Loucy (cell line): Measurements from ENCODE around the gene ANKRD39.

Source experiments
- H2AFZ ChIP-seq: fragments of 200-600 bp; sonication (generic); 2 replicates; pipeline ENCODE4 v1.6.0; 2016; ENCODE audit warnings: antibody characterized with exemption, mild to moderate bottlenecking, low read length, moderate library complexity
- H3F3A ChIP-seq: fragments of 200-600 bp; 2 replicates; pipeline ENCODE4 v1.6.0; 2016; ENCODE audit warnings: antibody characterized with exemption, low read depth, mild to moderate bottlenecking
- H3K27me3 ChIP-seq: fragments of 200-600 bp; sonication (generic); 2 replicates; pipeline ENCODE4 v1.6.1; 2014; ENCODE audit warnings: low read length, mild to moderate bottlenecking; ENCODE audit not compliant: insufficient read depth, poor library complexity, severe bottlenecking
- H3K36me3 ChIP-seq: fragments of 200-600 bp; sonication (generic); 2 replicates; pipeline ENCODE4 v1.6.1; 2016; ENCODE audit warnings: low read length; ENCODE audit not compliant: insufficient read depth
- H3K4me1 ChIP-seq: fragments of 200-600 bp; sonication (generic); 2 replicates; pipeline ENCODE4 v1.5.1; 2014; ENCODE audit warnings: low read length, mild to moderate bottlenecking; ENCODE audit not compliant: insufficient read depth, poor library complexity, severe bottlenecking
- H3K4me2 ChIP-seq: fragments of 200-600 bp; sonication (generic); 2 replicates; pipeline ENCODE4 v1.6.0; 2014; ENCODE audit warnings: antibody characterized with exemption, low read length, low read depth, mild to moderate bottlenecking; ENCODE audit not compliant: poor library complexity, severe bottlenecking
- H3K4me3 ChIP-seq: fragments of 200-600 bp; sonication (generic); 2 replicates; pipeline ENCODE4 v1.5.1; 2014; ENCODE audit warnings: low read length, mild to moderate bottlenecking, mixed read lengths; ENCODE audit not compliant: poor library complexity, severe bottlenecking
- H3K79me2 ChIP-seq: fragments of 200-600 bp; sonication (generic); 2 replicates; pipeline ENCODE4 v1.6.1; 2014; ENCODE audit warnings: low read length; ENCODE audit not compliant: insufficient read depth
- H3K9ac ChIP-seq: fragments of 200-600 bp; sonication (generic); 2 replicates; pipeline ENCODE4 v1.6.0; 2014; ENCODE audit warnings: mild to moderate bottlenecking, low read depth, low read length, moderate library complexity; ENCODE audit not compliant: poor library complexity, severe bottlenecking
- H3K9me2 ChIP-seq: fragments of 200-600 bp; sonication (generic); replicated peaks from 2 replicates; pipeline ENCODE4 v1.6.1; 2016; ENCODE audit warnings: low read depth, low read length, mixed read lengths
- H3K9me3 ChIP-seq: fragments of 200-600 bp; sonication (generic); 2 replicates; pipeline ENCODE4 v1.6.1; 2014; ENCODE audit warnings: mild to moderate bottlenecking, antibody characterized with exemption, low read length, low read depth; ENCODE audit not compliant: insufficient read depth
- H4K20me1 ChIP-seq: fragments of 200-600 bp; sonication (generic); 2 replicates; pipeline ENCODE4 v1.6.0; 2014; ENCODE audit warnings: antibody characterized with exemption, low read length, mild to moderate bottlenecking; ENCODE audit not compliant: insufficient read depth, poor library complexity, severe bottlenecking
- EZH2phosphoT487 ChIP-seq: fragments of 200-600 bp; IDR thresholded peaks from 2 replicates; pipeline ENCODE4 v1.6.1; 2018; ENCODE audit warnings: antibody characterized with exemption, mild to moderate bottlenecking, moderate library complexity, borderline replicate concordance
- TF ChIP-seq, protein P1 (sequence below): fragments of 200-600 bp; sonication (generic); conservative IDR thresholded peaks from 2 replicates; pipeline ENCODE4 v1.5.1; 2014; ENCODE audit warnings: mild to moderate bottlenecking, antibody characterized with exemption, low read length

The ANKRD39 gene

DNA sequence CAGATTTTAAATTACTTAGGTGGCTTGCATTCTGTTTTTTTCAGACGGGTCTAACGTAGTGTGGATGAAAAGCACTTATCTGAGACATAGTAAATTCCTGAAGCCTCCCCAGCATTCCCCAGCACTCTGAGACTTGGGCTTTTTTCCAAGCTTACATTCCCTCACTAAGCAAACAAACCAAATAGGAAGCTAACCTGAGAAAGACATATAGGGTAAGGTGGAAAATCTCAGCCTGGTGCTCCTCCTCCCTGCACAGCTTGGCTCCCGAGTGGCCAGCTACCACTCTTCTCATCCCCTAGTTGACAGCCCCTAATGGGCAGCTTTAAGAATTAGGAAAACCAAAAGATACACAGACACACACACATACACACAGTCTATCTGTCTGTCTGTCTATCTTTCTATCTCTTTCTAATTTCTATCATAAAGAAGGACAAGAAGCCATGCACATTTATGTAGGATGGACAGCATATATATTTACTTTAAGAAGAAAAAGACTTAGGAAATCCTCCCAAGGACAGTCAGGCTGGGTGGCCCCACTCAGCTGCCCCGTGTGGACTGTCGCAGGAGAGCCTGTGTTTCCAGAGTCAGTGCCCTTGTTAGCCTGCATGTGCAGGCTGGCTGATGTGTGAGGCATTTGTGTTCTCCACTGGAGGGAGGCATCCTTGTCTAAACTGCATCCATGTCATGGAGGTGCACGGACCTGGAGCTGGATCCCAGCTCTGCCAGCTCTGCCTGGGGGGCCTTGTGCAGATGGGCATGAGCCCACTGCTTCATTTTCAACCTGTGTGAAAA lies 33.5 kb downstream of the ANKRD39 start:
- Histone ChIP-seq H3K27me3 (no peaks in the 10 kb centered on the region), H3K4me3 (no peak overlapping the region), H3K79me2 (peaks cover 50% of the 10 kb centered on the region), H2AFZ (no peak overlapping the region), H3K4me1 (peaks cover 28% of the 10 kb centered on the region), H3K4me2 (no peak overlapping the region), H3K36me3 (peaks cover 54% of the 10 kb centered on the region), H3K9ac (no peak overlapping the region), H3F3A (no peaks in the 10 kb centered on the region), H3K9me3 (no peaks in the 10 kb centered on the region), H3K9me2 (no peaks in the 10 kb centered on the region), H4K20me1 (peaks cover 48% of the 10 kb centered on the region)
- TF ChIP-seq EZH2phosphoT487, result no peak
- TF ChIP-seq, protein P1, sequence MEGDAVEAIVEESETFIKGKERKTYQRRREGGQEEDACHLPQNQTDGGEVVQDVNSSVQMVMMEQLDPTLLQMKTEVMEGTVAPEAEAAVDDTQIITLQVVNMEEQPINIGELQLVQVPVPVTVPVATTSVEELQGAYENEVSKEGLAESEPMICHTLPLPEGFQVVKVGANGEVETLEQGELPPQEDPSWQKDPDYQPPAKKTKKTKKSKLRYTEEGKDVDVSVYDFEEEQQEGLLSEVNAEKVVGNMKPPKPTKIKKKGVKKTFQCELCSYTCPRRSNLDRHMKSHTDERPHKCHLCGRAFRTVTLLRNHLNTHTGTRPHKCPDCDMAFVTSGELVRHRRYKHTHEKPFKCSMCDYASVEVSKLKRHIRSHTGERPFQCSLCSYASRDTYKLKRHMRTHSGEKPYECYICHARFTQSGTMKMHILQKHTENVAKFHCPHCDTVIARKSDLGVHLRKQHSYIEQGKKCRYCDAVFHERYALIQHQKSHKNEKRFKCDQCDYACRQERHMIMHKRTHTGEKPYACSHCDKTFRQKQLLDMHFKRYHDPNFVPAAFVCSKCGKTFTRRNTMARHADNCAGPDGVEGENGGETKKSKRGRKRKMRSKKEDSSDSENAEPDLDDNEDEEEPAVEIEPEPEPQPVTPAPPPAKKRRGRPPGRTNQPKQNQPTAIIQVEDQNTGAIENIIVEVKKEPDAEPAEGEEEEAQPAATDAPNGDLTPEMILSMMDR, result no peak

DNA sequence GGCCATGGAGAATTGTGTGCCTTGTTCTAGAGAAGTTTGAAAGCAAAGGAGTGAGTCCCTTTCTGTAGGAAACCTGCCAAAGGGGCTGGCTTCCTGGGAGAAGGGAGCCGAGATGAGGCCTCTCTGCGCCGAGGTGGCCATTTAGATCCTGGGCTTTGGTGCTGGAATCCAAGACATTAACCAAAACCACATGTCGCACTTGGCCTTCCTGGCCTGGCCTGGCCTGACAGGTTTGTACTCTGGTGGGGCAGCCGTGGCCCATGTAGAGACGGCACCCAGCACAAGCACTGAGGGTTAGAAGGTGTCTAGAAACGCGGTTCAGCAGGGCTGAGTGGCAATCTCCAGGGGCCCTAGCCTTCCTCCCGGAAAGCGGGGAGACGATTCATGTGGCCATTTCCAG lies 34.6 kb downstream of the ANKRD39 start:
- Histone ChIP-seq H3K4me1 (peaks cover 39% of the 10 kb centered on the region), H2AFZ (no peak overlapping the region), H3K79me2 (peaks cover 61% of the 10 kb centered on the region), H3K4me2 (no peak overlapping the region), H3K27me3 (no peaks in the 10 kb centered on the region), H3K4me3 (no peak overlapping the region), H3K9me3 (no peaks in the 10 kb centered on the region), H3F3A (no peaks in the 10 kb centered on the region), H3K9me2 (no peaks in the 10 kb centered on the region), H4K20me1 (peaks cover 58% of the 10 kb centered on the region), H3K36me3 (peaks cover 46% of the 10 kb centered on the region), H3K9ac (peak overlapping the region; percentile 21)
- no peak for TF ChIP-seq EZH2phosphoT487
- TF ChIP-seq, protein P1, result no peak

- H3K4me3 ChIP-seq, result no peak overlapping the region
- no peak overlapping the region for H3K9ac ChIP-seq
- peak overlapping the region; percentile 47 for H3K4me2 ChIP-seq
- peaks cover 43% of the 10 kb centered on the region for H3K4me1 ChIP-seq
- H4K20me1 ChIP-seq, result peaks cover 62% of the 10 kb centered on the region
- H3K27me3 ChIP-seq, result no peaks in the 10 kb centered on the region
- peaks cover 65% of the 10 kb centered on the region for H3K79me2 ChIP-seq
- no peaks in the 10 kb centered on the region for H3K9me2 ChIP-seq
- H3K9me3 ChIP-seq, result no peaks in the 10 kb centered on the region
- TF ChIP-seq, protein P1, result no peak
- TF ChIP-seq EZH2phosphoT487, result no peak
- H2AFZ ChIP-seq, result no peak overlapping the region
- H3F3A ChIP-seq, result no peaks in the 10 kb centered on the region
- H3K36me3 ChIP-seq, result peaks cover 41% of the 10 kb centered on the region
These were observed 35.0 kb downstream of the ANKRD39 start for GRCh38 chr2:96822786-96823185.
